HCT116 (cell line): ENCODE data around the gene CIC. TPM values are rescaled to one million over a fixed set of nuclear protein-coding genes. Genes with fewer than 3 reads are reported as not detected.

Source experiments
- ATAC-seq: fragments of 200-7000 bp; cut with Tn5 transposase; 2 replicates; pipeline ENCODE4 v1.9.1; 2020; ENCODE audit warnings: mild to moderate bottlenecking, moderate library complexity
- BruUV-seq: library from RNA; stranded (reverse); fragments of 400-500 nt; replicated peaks from 2 replicates; lab custom pipeline; 2021; lab: Mats Ljungman, UMichigan
- CTCF ChIA-PET: fragments of 300-600 bp; sonication (Branson Sonifier 250); formaldehyde crosslinking; loops from one replicate; lab custom pipeline; 2021; ENCODE audit warnings: antibody characterized with exemption; lab: Charles Lee
- POLR2A ChIA-PET: fragments of 300-600, 350-600 bp; sonication (Branson Sonifier 250); formaldehyde crosslinking; loops from one replicate; lab custom pipeline; 2021; ENCODE audit warnings: antibody characterized with exemption; lab: Charles Lee
- RAD21 ChIA-PET, 2 experiments: fragments of 300-600 bp; sonication (Branson Sonifier 250); formaldehyde crosslinking; loops; one replicate each; lab custom pipeline; 2023; ENCODE audit warnings: low total read pairs in 2 of 2; ENCODE audit not compliant: uncharacterized antibody in 2 of 2, unreplicated experiment in 2 of 2, low non-redundant PET in 1 of 2; lab: Charles Lee
- DNase-seq: peaks from one replicate; pipeline ENCODE4 v3.0.0-alpha.2; 2010; ENCODE audit warnings: low read depth, low spot score
- H2AFZ ChIP-seq: fragments of 200-600 bp; shearing (Covaris generic), sonication (generic); 2 replicates; pipeline ENCODE4 v1.6.1; 2017; ENCODE audit warnings: low read depth, mixed run types, mixed read lengths, antibody characterized with exemption, low read length; ENCODE audit not compliant: poor library complexity, severe bottlenecking
- H3K27ac ChIP-seq: 2 replicates; pipeline ENCODE4 v1.5.1; 2012; ENCODE audit warnings: low read depth, low read length
- H3K27me3 ChIP-seq: fragments of 200-600 bp; sonication (generic); 2 replicates; pipeline ENCODE4 v1.6.1; 2016; ENCODE audit warnings: mixed run types, low read length, mixed read lengths; ENCODE audit not compliant: insufficient read depth
- H3K36me3 ChIP-seq, 2 experiments: fragments of 200-500 bp in 1 of 2; fragments of 200-600 bp in 1 of 2; sonication (Bioruptor generic) in 1 of 2; sonication (generic) in 1 of 2; 2 replicates each; pipeline versions ENCODE4 v1.5.1 to v1.6.1; 2014 to 2016; ENCODE audit warnings: low read length in 2 of 2, inconsistent platforms in 1 of 2, mixed read lengths in 1 of 2, mixed run types in 1 of 2; ENCODE audit not compliant: insufficient read depth in 2 of 2, control insufficient read depth in 1 of 2
- H3K4me1 ChIP-seq, 2 experiments: fragments of 200-600 bp in 1 of 2; sonication (generic) in 1 of 2; 2 replicates each; pipeline versions ENCODE4 v1.5.1 to v1.6.1; 2012 to 2017; ENCODE audit warnings: low read length in 2 of 2, inconsistent platforms in 1 of 2, mild to moderate bottlenecking in 1 of 2, mixed read lengths in 1 of 2, mixed run types in 1 of 2, moderate library complexity in 1 of 2; ENCODE audit not compliant: insufficient read depth in 2 of 2, control insufficient read depth in 1 of 2
- H3K4me2 ChIP-seq: fragments of 200-600 bp; sonication (generic); 2 replicates; pipeline ENCODE4 v1.6.1; 2017; ENCODE audit warnings: mixed run types, low read length, mixed read lengths
- H3K4me3 ChIP-seq, 2 experiments: fragments of 200-600 bp in 1 of 2; sonication (generic) in 1 of 2; replicated peaks in 1 of 2; 2 replicates each; pipeline ENCODE4 v1.5.1; 2011 to 2016; ENCODE audit warnings: low read length in 2 of 2, control low read depth in 1 of 2, low read depth in 1 of 2, mild to moderate bottlenecking in 1 of 2, mixed read lengths in 1 of 2, mixed run types in 1 of 2
- H3K79me2 ChIP-seq: fragments of 200-600 bp; sonication (generic); 2 replicates; pipeline ENCODE4 v1.6.1; 2017; ENCODE audit warnings: mild to moderate bottlenecking, mixed run types, low read length, moderate library complexity, mixed read lengths; ENCODE audit not compliant: insufficient read depth
- H3K9ac ChIP-seq: fragments of 200-600 bp; sonication (generic); 2 replicates; pipeline ENCODE4 v1.6.1; 2016; ENCODE audit warnings: low read length, mixed read lengths
- H3K9me2 ChIP-seq: fragments of 200-600 bp; sonication (generic), shearing (Covaris generic); 2 replicates; pipeline ENCODE4 v1.6.1; 2017; ENCODE audit warnings: mixed run types, mild to moderate bottlenecking, moderate library complexity; ENCODE audit not compliant: insufficient read depth
- H3K9me3 ChIP-seq, 2 experiments: fragments of 200-500 bp in 1 of 2; fragments of 200-600 bp in 1 of 2; sonication (Bioruptor generic) in 1 of 2; sonication (generic) in 1 of 2; 2 replicates each; pipeline ENCODE4 v1.6.1; 2014 to 2017; ENCODE audit warnings: low read length in 2 of 2, mixed read lengths in 2 of 2, inconsistent platforms in 1 of 2, low read depth in 1 of 2, mild to moderate bottlenecking in 1 of 2, mixed run types in 1 of 2, moderate library complexity in 1 of 2; ENCODE audit not compliant: control insufficient read depth in 1 of 2, insufficient read depth in 1 of 2
- H4K20me1 ChIP-seq: fragments of 200-600 bp; sonication (generic), shearing (Covaris generic); 2 replicates; pipeline ENCODE4 v1.6.1; 2017; ENCODE audit warnings: mixed run types, mild to moderate bottlenecking, moderate library complexity; ENCODE audit not compliant: insufficient read depth
- ATF3 ChIP-seq: IDR thresholded peaks from 2 replicates; pipeline ENCODE4 v1.6.1; 2012
- CBX3 ChIP-seq: IDR thresholded peaks from 2 replicates; pipeline ENCODE4 v1.6.1; 2012; ENCODE audit warnings: low read depth
- CEBPB ChIP-seq: IDR thresholded peaks from 2 replicates; pipeline ENCODE4 v1.6.1; 2012; ENCODE audit warnings: low read depth
- EGR1 ChIP-seq: IDR thresholded peaks from 2 replicates; pipeline ENCODE4 v1.6.1; 2012; ENCODE audit warnings: low read depth
- EZH2 ChIP-seq: fragments of 200-600 bp; sonication (generic); IDR thresholded peaks from 2 replicates; pipeline ENCODE4 v1.6.1; 2017; ENCODE audit warnings: antibody characterized with exemption, mixed run types
- EZH2phosphoT487 ChIP-seq: fragments of 200-600 bp; IDR thresholded peaks from 2 replicates; pipeline ENCODE4 v1.6.1; 2018; ENCODE audit warnings: antibody characterized with exemption, borderline replicate concordance
- JUND ChIP-seq: IDR thresholded peaks from 2 replicates; pipeline ENCODE4 v1.6.1; 2012
- RAD21 ChIP-seq: IDR thresholded peaks from 2 replicates; pipeline ENCODE4 v1.6.1; 2012; ENCODE audit warnings: low read depth, mild to moderate bottlenecking
- REST ChIP-seq: IDR thresholded peaks from 2 replicates; pipeline ENCODE4 v1.6.1; 2012; ENCODE audit warnings: low read depth
- SIN3A ChIP-seq: IDR thresholded peaks from 2 replicates; pipeline ENCODE4 v1.6.1; 2012; ENCODE audit warnings: low read depth
- SP1 ChIP-seq: IDR thresholded peaks from 2 replicates; pipeline ENCODE4 v1.6.1; 2012; ENCODE audit warnings: low read depth
- YY1 ChIP-seq: IDR thresholded peaks from 2 replicates; pipeline ENCODE4 v1.6.1; 2011; ENCODE audit warnings: low read length, low read depth, moderate library complexity, mild to moderate bottlenecking; ENCODE audit not compliant: insufficient replicate concordance; ENCODE audit errors: extremely low read depth
- ZBTB33 ChIP-seq: IDR thresholded peaks from 2 replicates; pipeline ENCODE4 v1.6.1; 2011; ENCODE audit warnings: mild to moderate bottlenecking, low read length, moderate library complexity; ENCODE audit not compliant: insufficient replicate concordance; ENCODE audit errors: extremely low read depth
- ZFX ChIP-seq: fragments of 450-650 bp; IDR thresholded peaks from 2 replicates; pipeline ENCODE4 v1.6.1; 2017
- ZNF274 ChIP-seq: fragments of 200-500 bp; sonication (Bioruptor generic); IDR thresholded peaks from 2 replicates; pipeline ENCODE4 v1.6.1; 2014; ENCODE audit warnings: mild to moderate bottlenecking, low read depth, low read length, inconsistent platforms
- intact Hi-C: fragments of 100-400 bp; cut with micrococcal nuclease; formaldehyde crosslinking; loops from 2 replicates; pipeline ENCODE4 v1.10.0; 2022
- total RNA-seq: library from RNA; stranded (reverse); gene quantifications from one replicate; pipeline ENCODE4 v1.2.1, GENCODE V29; 2021; ENCODE audit not compliant: unreplicated experiment

CIC gene
- total RNA-seq, 1 experiment from 2014 or later = 52.0 TPM

GRCh38 chr19:42230571-42230970, 38.5 kb upstream of the CIC start:
- H4K20me1 ChIP-seq = no peaks in the 10 kb centered on the region
- H3K9ac ChIP-seq = no peak overlapping the region
- peaks cover 40 to 50% of the 10 kb centered on the region in 2 experiments; a peak in 3 of 4 replicates for H3K36me3 ChIP-seq
- H3K4me2 ChIP-seq = no peak overlapping the region
- no peak for DNase-seq
- H3K9me2 ChIP-seq = no peaks in the 10 kb centered on the region
- TF ChIP-seq ZBTB33 = no peak
- no peak for TF ChIP-seq EZH2phosphoT487
- TF ChIP-seq JUND = no peak
- TF ChIP-seq ZNF274 = no peak
- no peak for TF ChIP-seq YY1
- TF ChIP-seq SP1 = no peak
- no peak for TF ChIP-seq CEBPB
- TF ChIP-seq, all 23 proteins: peak for 0
- no peak overlapping the region for H3K4me3 ChIP-seq
- H3K27me3 ChIP-seq = no peaks in the 10 kb centered on the region
- intact Hi-C loops = no loop called here
- no peaks in the 10 kb centered on the region for H3K4me1 ChIP-seq
- ChIA-PET CTCF (no interaction called here), POLR2A (interaction anchor here (0.5 kb wide), 1 partner anchor 66 kb away, joined by 3 read pairs; no protein-coding TSS in a partner anchor), RAD21 (no interaction called here)
- no peak for ATAC-seq
- BruUV-seq = no TSS peak
- H3K79me2 ChIP-seq = peaks cover 61% of the 10 kb centered on the region; the same call in 1 of the 2 replicates
- no peaks in the 10 kb centered on the region for H3K9me3 ChIP-seq
- no peak overlapping the region for H2AFZ ChIP-seq
- no peak overlapping the region for H3K27ac ChIP-seq

GRCh38 chr19:42232435-42232834, 36.6 kb upstream of the CIC start:
- ChIA-PET POLR2A (no interaction called here), CTCF (no interaction called here), RAD21 (no interaction called here)
- H3K4me2 ChIP-seq = no peak overlapping the region
- H3K4me3 ChIP-seq = no peak overlapping the region
- ATAC-seq = no peak
- no peak overlapping the region for H3K9ac ChIP-seq
- H4K20me1 ChIP-seq = no peaks in the 10 kb centered on the region
- H3K4me1 ChIP-seq = no peaks in the 10 kb centered on the region
- no TSS peak for BruUV-seq
- no peak for DNase-seq
- peaks cover 54% of the 10 kb centered on the region; the same call in 1 of the 2 replicates for H3K79me2 ChIP-seq
- H3K9me2 ChIP-seq = no peaks in the 10 kb centered on the region
- no peaks in the 10 kb centered on the region for H3K9me3 ChIP-seq
- TF ChIP-seq JUND (no peak), SIN3A (no peak), REST (no peak), RAD21 (no peak), EZH2 (no peak), CBX3 (no peak), EGR1 (no peak), ZFX (no peak), ZNF274 (no peak), SP1 (no peak), ATF3 (no peak)
- intact Hi-C loops = no loop called here
- H3K36me3 ChIP-seq = peaks cover 50% of the 10 kb centered on the region in 2 experiments; a peak in 3 of 4 replicates
- no peak overlapping the region for H2AFZ ChIP-seq
- H3K27ac ChIP-seq = no peak overlapping the region
- H3K27me3 ChIP-seq = no peaks in the 10 kb centered on the region
